Measurements from ENCODE around the gene XRCC3. TPM values are rescaled to one million over a fixed set of nuclear protein-coding genes. Genes with fewer than 3 reads are reported as not detected.

XRCC3 gene
- total RNA-seq, 1 experiment from 2014 or later: 36.8 TPM

DNA sequence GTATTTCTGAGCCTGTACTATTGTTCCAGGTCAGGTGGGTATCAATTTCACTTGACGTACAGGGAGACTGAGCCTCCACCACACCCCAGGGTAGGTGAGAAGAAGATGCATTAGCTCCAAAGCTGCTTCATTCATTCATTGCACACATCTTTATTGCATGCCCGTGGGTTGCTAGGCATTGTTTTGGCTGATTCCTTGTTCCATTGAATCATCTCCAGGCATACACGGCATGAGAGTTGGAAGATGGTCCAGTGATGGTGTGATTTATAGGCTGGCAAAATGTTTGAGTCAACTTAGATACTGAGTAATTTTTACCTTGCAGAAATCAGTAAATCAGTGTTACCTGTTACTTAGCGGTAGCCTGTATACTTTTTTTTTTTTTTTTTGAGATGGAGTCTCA is 65.0 kb downstream of the XRCC3 start:
- ATAC-seq: no peak
- BruUV-seq (replicated peaks): no TSS peak

GRCh38 chr14:103649001-103649400 is 66.2 kb downstream of the XRCC3 start:
- TF ChIP-seq SIN3A (IDR thresholded peaks at IDR 0.05; ENCODE audit: borderline replicate concordance, insufficient read depth, low read depth, low read length): no peak
- H3K27ac ChIP-seq (ENCODE audit: low read length): no peak overlapping the region
- H3K36me3 ChIP-seq (ENCODE audit: control insufficient read depth, insufficient read depth, low read length): no peaks in the 10 kb centered on the region
- H3K4me1 ChIP-seq (ENCODE audit: control insufficient read depth, insufficient read depth, low read length): no peaks in the 10 kb centered on the region
- in situ Hi-C loops (cut with HindIII; ENCODE audit: low pct_unique_long_range_greater_than_20kb, low sequenced_read_pairs): no loop called here
- H3K9me3 ChIP-seq (ENCODE audit: control insufficient read depth, insufficient read depth, low read depth, low read length): no peaks in the 10 kb centered on the region
- no TSS peak for BruUV-seq (replicated peaks)
- ChIA-PET POLR2A (no interaction called here), CTCF (no interaction called here)
- no peak for DNase-seq (ENCODE audit: low read depth, low spot score)
- H3K4me3 ChIP-seq (ENCODE audit: low read depth in 2 of 2, low read length in 2 of 2): no peak overlapping the region
- ATAC-seq: no peak
- H3K27me3 ChIP-seq (ENCODE audit: control insufficient read depth, insufficient read depth, low read length): no peaks in the 10 kb centered on the region
- intact Hi-C loops (cut with micrococcal nuclease; ENCODE audit: unreplicated experiment): no loop called here

More for the DNA sequence above, 65.0 kb downstream of the XRCC3 start:
- no peak for DNase-seq (ENCODE audit: low read depth, low spot score)
- Histone ChIP-seq H3K4me3 (ENCODE audit: low read depth in 2 of 2, low read length in 2 of 2) (no peak overlapping the region), H3K27ac (ENCODE audit: low read length) (no peak overlapping the region), H3K4me1 (ENCODE audit: control insufficient read depth, insufficient read depth, low read length) (no peaks in the 10 kb centered on the region), H3K9me3 (ENCODE audit: control insufficient read depth, insufficient read depth, low read depth, low read length) (no peaks in the 10 kb centered on the region), H3K36me3 (ENCODE audit: control insufficient read depth, insufficient read depth, low read length) (peaks cover 7% of the 10 kb centered on the region; the same call in 1 of the 2 replicates), H3K27me3 (ENCODE audit: control insufficient read depth, insufficient read depth, low read length) (no peaks in the 10 kb centered on the region)
- TF ChIP-seq SIN3A (IDR thresholded peaks at IDR 0.05; ENCODE audit: borderline replicate concordance, insufficient read depth, low read depth, low read length) (no peak), REST (IDR thresholded peaks at IDR 0.05; ENCODE audit: insufficient read depth in 1 of 2, low read depth in 2 of 2, low read length in 1 of 2) (no peak), CTCF (IDR thresholded peaks at IDR 0.05) (no peak), TCF7L2 (IDR thresholded peaks at IDR 0.05; ENCODE audit: low read depth, low read length) (no peak), POLR2AphosphoS5 (IDR thresholded peaks at IDR 0.05; ENCODE audit: low read depth, low read length) (no peak)
- ChIA-PET CTCF (no interaction called here), POLR2A (no interaction called here)
- intact Hi-C loops (cut with micrococcal nuclease; ENCODE audit: unreplicated experiment): no loop called here
- in situ Hi-C loops (cut with HindIII; ENCODE audit: low pct_unique_long_range_greater_than_20kb, low sequenced_read_pairs): no loop called here

Other genes starting within 250 kb of the XRCC3 start
- gene CKB, start 192.6 kb downstream of the XRCC3 start, total RNA-seq (2021; ENCODE audit: unreplicated experiment): 436 TPM
- 22.9 TPM for gene TRMT61A, start 186.3 kb downstream of the XRCC3 start, total RNA-seq (2021; ENCODE audit: unreplicated experiment)
- gene BAG5, start 152.8 kb downstream of the XRCC3 start, total RNA-seq (2021; ENCODE audit: unreplicated experiment): 22.5 TPM
- gene COA8, start 152.5 kb downstream of the XRCC3 start, total RNA-seq (2021; ENCODE audit: unreplicated experiment): 42.2 TPM
- gene KLC1, start 86.2 kb downstream of the XRCC3 start, total RNA-seq (2021; ENCODE audit: unreplicated experiment): 98.0 TPM
- gene ZFYVE21, start 359 bp upstream of the XRCC3 start, total RNA-seq (2021; ENCODE audit: unreplicated experiment): 41.8 TPM
- gene PPP1R13B, start 132.1 kb upstream of the XRCC3 start, total RNA-seq (2021; ENCODE audit: unreplicated experiment): 19.0 TPM
- not detected for gene TDRD9, start 213.0 kb upstream of the XRCC3 start, total RNA-seq (2021; ENCODE audit: unreplicated experiment)
- gene RD3L, start 227.1 kb upstream of the XRCC3 start, total RNA-seq (2021; ENCODE audit: unreplicated experiment): not detected

Data from Panc1 (cell line).